CD4-positive, alpha-beta T cell (primary cell): ENCODE results near the gene CLDN20. TPM values are rescaled to one million over a fixed set of nuclear protein-coding genes. Genes with fewer than 3 reads are reported as not detected.

ENCODE experiments used
- ATAC-seq: fragments of 200-7000 bp; cut with Tn5 transposase; one replicate; pipeline ENCODE4 v1.10.0; 2022; ENCODE audit warnings: mild to moderate bottlenecking; ENCODE audit not compliant: poor library complexity
- CTCF ChIA-PET: fragments of 350-600 bp; sonication (Branson Sonifier 250); formaldehyde crosslinking; loops from one replicate; lab custom pipeline; 2021; ENCODE audit warnings: antibody characterized with exemption, inconsistent platforms; lab: Charles Lee
- POLR2A ChIA-PET: fragments of 350-600 bp; sonication (Branson Sonifier 250); formaldehyde crosslinking; loops from one replicate; lab custom pipeline; 2021; ENCODE audit warnings: antibody characterized with exemption, inconsistent platforms; lab: Charles Lee
- DNase-seq, 14 experiments: peaks; one replicate each; pipeline ENCODE4 v3.0.0-alpha.2; 2013 to 2020; ENCODE audit warnings: mixed read lengths in 2 of 14
- H3K27ac ChIP-seq, 2 donors: one replicate each; pipeline versions ENCODE4 v1.5.1 to v1.7.0; 2013; ENCODE audit warnings: low read length in 2 of 2, low read depth in 1 of 2, mild to moderate bottlenecking in 1 of 2
- H3K27me3 ChIP-seq, 2 experiments: 1 replicate in 1 of 2; 2 replicates in 1 of 2; pipeline versions ENCODE4 v1.6.1 to v1.7.0; 2013; ENCODE audit warnings: low read length in 2 of 2, control low read depth in 1 of 2, mild to moderate bottlenecking in 1 of 2, moderate library complexity in 1 of 2; ENCODE audit not compliant: insufficient read depth in 2 of 2, control insufficient read depth in 1 of 2
- H3K36me3 ChIP-seq: one replicate; pipeline ENCODE4 v1.6.1; 2013; ENCODE audit warnings: low read length, control low read depth; ENCODE audit not compliant: insufficient read depth
- H3K4me1 ChIP-seq: one replicate; pipeline ENCODE4 v1.6.1; 2013; ENCODE audit warnings: low read length, control low read depth; ENCODE audit not compliant: insufficient read depth
- H3K4me3 ChIP-seq: one replicate; pipeline ENCODE4 v1.5.1; 2013; ENCODE audit warnings: mild to moderate bottlenecking, low read length, moderate library complexity
- H3K9me3 ChIP-seq, 2 experiments: 1 replicate in 1 of 2; 2 replicates in 1 of 2; pipeline versions ENCODE4 v1.6.1 to v1.7.0; 2013; ENCODE audit warnings: low read length in 2 of 2, mild to moderate bottlenecking in 2 of 2, control low read depth in 1 of 2, moderate library complexity in 1 of 2; ENCODE audit not compliant: control insufficient read depth in 1 of 2, insufficient read depth in 1 of 2
- H3K27ac Mint-ChIP-seq: one replicate; pipeline ENCODE4 v1.8.0; 2020; ENCODE audit warnings: mixed read lengths
- H3K27me3 Mint-ChIP-seq: one replicate; pipeline ENCODE4 v1.8.0; 2021; ENCODE audit warnings: mixed read lengths
- H3K36me3 Mint-ChIP-seq: one replicate; pipeline ENCODE4 v1.8.0; 2021; ENCODE audit warnings: low read depth, mixed read lengths
- H3K4me1 Mint-ChIP-seq: one replicate; pipeline ENCODE4 v1.8.0; 2021; ENCODE audit warnings: low read depth, mixed read lengths
- H3K4me3 Mint-ChIP-seq: one replicate; pipeline ENCODE4 v1.8.0; 2020; ENCODE audit warnings: mild to moderate bottlenecking, mixed read lengths
- H3K9me3 Mint-ChIP-seq: one replicate; pipeline ENCODE4 v1.8.0; 2020; ENCODE audit warnings: mixed read lengths
- intact Hi-C, 2 experiments: fragments of 100-400 bp; cut with DNase I in 1 of 2; cut with micrococcal nuclease in 1 of 2; formaldehyde crosslinking; loops; one replicate each; pipeline versions ENCODE4 v1.15.1 to v1.9.0; 2023 to 2025; cut with DNase I, micrococcal nuclease
- total RNA-seq, 174 experiments: library from RNA in 2 of 174; stranded (reverse) in 2 of 174; gene quantifications; one replicate each; pipeline ENCODE4 v1.2.3 and lab custom pipeline; 2021 to 2026
- TF ChIP-seq, protein P1 (sequence below): fragments of 200-600 bp; IDR thresholded peaks from one replicate; pipeline ENCODE4 v1.8.0; 2022; ENCODE audit warnings: antibody characterized with exemption, mild to moderate bottlenecking

The CLDN20 gene
- total RNA-seq, 2 experiments from 2014 or later, result not detected

DNA sequence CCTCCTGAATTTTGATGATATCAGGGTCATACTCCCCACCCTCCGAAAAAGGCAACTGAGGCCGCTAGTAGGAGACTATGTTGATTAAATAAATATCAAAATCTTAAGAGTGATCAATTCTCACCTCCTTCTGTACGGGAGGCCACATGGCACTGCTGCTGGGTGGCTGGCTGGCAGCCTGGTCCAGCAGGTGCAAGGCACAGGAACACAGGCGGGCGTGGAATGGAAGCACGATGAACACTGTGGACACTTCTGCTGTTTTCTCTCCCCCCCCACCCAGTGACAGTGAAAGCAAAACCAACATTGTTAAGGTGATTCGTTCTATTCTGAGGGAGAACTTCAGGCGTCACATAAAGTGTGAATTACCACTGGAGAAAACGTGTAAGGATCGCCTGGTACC lies 9.7 kb upstream of the CLDN20 start:
- peaks cover 41% of the 10 kb centered on the region for H3K36me3 ChIP-seq
- DNase-seq, result no peak
- POLR2A ChIA-PET, result no interaction called here
- H3K4me3 Mint-ChIP-seq, result no peak overlapping the region
- CTCF ChIA-PET, result no interaction called here
- H3K9me3 Mint-ChIP-seq, result no peaks in the 10 kb centered on the region
- no peak overlapping the region for H3K27ac Mint-ChIP-seq
- intact Hi-C loops, result no loop called here
- H3K27me3 ChIP-seq, result no peaks in the 10 kb centered on the region
- peaks cover 80% of the 10 kb centered on the region for H3K36me3 Mint-ChIP-seq
- H3K27ac ChIP-seq, result no peak overlapping the region
- ATAC-seq, result no peak
- H3K4me1 ChIP-seq, result no peaks in the 10 kb centered on the region
- H3K27me3 Mint-ChIP-seq, result no peaks in the 10 kb centered on the region
- H3K4me3 ChIP-seq, result no peak overlapping the region
- no peaks in the 10 kb centered on the region for H3K9me3 ChIP-seq
- no peaks in the 10 kb centered on the region for H3K4me1 Mint-ChIP-seq
- TF ChIP-seq, protein P1, sequence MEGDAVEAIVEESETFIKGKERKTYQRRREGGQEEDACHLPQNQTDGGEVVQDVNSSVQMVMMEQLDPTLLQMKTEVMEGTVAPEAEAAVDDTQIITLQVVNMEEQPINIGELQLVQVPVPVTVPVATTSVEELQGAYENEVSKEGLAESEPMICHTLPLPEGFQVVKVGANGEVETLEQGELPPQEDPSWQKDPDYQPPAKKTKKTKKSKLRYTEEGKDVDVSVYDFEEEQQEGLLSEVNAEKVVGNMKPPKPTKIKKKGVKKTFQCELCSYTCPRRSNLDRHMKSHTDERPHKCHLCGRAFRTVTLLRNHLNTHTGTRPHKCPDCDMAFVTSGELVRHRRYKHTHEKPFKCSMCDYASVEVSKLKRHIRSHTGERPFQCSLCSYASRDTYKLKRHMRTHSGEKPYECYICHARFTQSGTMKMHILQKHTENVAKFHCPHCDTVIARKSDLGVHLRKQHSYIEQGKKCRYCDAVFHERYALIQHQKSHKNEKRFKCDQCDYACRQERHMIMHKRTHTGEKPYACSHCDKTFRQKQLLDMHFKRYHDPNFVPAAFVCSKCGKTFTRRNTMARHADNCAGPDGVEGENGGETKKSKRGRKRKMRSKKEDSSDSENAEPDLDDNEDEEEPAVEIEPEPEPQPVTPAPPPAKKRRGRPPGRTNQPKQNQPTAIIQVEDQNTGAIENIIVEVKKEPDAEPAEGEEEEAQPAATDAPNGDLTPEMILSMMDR, result no peak

DNA sequence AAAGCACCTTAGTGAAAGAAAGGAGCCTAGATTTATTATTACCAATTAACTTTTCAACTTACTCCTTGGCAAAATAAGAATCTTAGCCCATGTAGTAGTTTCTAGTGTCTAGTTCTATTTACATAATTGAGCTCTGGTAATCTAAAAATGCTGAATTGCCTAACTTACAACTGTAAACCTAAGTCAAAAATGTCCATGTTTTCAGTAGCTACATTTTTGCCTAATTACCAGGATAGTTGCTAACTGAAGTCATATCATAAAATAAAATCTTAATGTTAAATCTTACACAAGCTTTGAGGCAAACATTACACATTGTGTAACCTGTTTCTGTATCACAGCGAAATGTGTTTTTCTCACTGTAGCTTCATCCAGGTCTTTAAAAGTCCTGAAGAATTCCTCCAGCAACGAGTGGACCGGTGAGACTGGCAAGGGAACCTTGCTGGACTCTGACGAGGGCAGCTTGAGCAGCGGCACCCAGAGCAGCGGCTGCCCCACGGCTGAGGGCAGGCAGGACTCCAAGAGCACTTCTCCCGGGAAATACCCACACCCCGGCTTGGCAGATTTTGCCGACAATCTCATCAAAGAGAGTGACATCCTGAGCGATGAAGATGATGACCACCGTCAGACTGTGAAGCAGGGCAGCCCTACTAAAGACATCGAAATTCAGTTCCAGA lies 7.6 kb upstream of the CLDN20 start:
- ChIA-PET POLR2A (no interaction called here), CTCF (interaction anchor here (0.6 kb wide), 1 partner anchor 963 kb away, joined by 3 read pairs; no protein-coding TSS in a partner anchor)
- Mint-ChIP-seq H3K4me3 (no peak overlapping the region), H3K27me3 (no peaks in the 10 kb centered on the region), H3K9me3 (no peaks in the 10 kb centered on the region), H3K4me1 (no peaks in the 10 kb centered on the region), H3K27ac (no peak overlapping the region), H3K36me3 (peaks cover 88% of the 10 kb centered on the region)
- Histone ChIP-seq H3K9me3 (no peaks in the 10 kb centered on the region), H3K27me3 (no peaks in the 10 kb centered on the region), H3K36me3 (peaks cover 59% of the 10 kb centered on the region), H3K4me3 (no peak overlapping the region), H3K4me1 (no peaks in the 10 kb centered on the region), H3K27ac (no peak overlapping the region)
- intact Hi-C loops, result no loop called here
- ATAC-seq (no peak), DNase-seq (no peak)
- TF ChIP-seq, protein P1, result no peak

DNA sequence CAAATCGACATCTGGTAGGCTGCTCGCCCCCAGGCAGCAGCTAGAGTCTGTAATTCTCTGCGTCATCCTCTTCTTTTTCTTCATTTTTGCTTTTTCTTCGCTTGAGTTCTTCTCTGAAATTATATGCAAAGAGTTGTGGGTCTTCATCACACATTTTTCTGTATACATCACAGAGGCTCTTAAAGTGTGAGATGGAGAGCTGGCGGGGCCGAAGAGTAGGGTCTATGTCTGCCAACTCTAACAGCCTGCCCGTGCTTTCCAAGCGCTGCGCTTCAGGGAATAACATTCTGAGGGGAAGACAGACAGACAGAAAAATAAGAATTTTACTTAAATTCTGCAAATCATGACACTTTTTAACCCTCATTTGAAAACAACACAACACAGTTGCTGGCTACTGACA lies 6.0 kb upstream of the CLDN20 start:
- no peak overlapping the region for H3K4me3 Mint-ChIP-seq
- no peaks in the 10 kb centered on the region for H3K9me3 Mint-ChIP-seq
- DNase-seq (no peak), ATAC-seq (no peak)
- no peaks in the 10 kb centered on the region for H3K9me3 ChIP-seq
- H3K27me3 Mint-ChIP-seq, result no peaks in the 10 kb centered on the region
- H3K4me1 ChIP-seq, result no peaks in the 10 kb centered on the region
- H3K27ac ChIP-seq, result no peak overlapping the region
- H3K27me3 ChIP-seq, result no peaks in the 10 kb centered on the region
- TF ChIP-seq, protein P1, result no peak
- peaks cover 91% of the 10 kb centered on the region for H3K36me3 Mint-ChIP-seq
- no peaks in the 10 kb centered on the region for H3K4me1 Mint-ChIP-seq
- intact Hi-C loops, result no loop called here
- H3K4me3 ChIP-seq, result no peak overlapping the region
- H3K27ac Mint-ChIP-seq, result no peak overlapping the region
- POLR2A ChIA-PET, result no interaction called here
- H3K36me3 ChIP-seq, result peaks cover 64% of the 10 kb centered on the region
- CTCF ChIA-PET, result no interaction called here
